Measurements from ENCODE around the gene TPSB2. TPM values are rescaled to one million over a fixed set of nuclear protein-coding genes. Genes with fewer than 3 reads are reported as not detected.
"Not testable (repeated sequence)": the region's sequence is repeated elsewhere in the genome, so short reads cannot be mapped to it uniquely, and the experiment has no call there.

TPSB2 gene
- polyA plus RNA-seq, 1 experiment = not detected

DNA sequence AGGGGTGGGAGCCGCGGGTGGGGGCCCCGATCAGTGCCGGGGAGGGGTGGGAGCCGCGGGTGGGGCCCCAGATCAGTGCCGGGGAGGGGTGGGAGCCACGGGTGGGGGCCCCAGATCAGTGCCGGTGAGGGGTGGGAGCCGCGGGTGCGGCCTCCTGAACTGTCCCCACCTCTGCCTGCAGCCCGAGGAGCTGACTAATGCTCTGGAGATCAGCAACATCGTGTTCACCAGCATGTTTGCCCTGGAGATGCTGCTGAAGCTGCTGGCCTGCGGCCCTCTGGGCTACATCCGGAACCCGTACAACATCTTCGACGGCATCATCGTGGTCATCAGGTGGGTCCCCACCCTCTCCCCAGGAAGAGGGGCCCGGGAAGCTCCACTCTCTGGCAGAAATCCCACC is 25.1 kb downstream of the TPSB2 start:
- TF ChIP-seq, protein P1, sequence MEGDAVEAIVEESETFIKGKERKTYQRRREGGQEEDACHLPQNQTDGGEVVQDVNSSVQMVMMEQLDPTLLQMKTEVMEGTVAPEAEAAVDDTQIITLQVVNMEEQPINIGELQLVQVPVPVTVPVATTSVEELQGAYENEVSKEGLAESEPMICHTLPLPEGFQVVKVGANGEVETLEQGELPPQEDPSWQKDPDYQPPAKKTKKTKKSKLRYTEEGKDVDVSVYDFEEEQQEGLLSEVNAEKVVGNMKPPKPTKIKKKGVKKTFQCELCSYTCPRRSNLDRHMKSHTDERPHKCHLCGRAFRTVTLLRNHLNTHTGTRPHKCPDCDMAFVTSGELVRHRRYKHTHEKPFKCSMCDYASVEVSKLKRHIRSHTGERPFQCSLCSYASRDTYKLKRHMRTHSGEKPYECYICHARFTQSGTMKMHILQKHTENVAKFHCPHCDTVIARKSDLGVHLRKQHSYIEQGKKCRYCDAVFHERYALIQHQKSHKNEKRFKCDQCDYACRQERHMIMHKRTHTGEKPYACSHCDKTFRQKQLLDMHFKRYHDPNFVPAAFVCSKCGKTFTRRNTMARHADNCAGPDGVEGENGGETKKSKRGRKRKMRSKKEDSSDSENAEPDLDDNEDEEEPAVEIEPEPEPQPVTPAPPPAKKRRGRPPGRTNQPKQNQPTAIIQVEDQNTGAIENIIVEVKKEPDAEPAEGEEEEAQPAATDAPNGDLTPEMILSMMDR (IDR thresholded peaks at IDR 0.05; ENCODE audit: insufficient read depth, low read depth, low read length) = no peak
- CTCF ChIA-PET = interaction anchor here (0.9 kb wide), 1 partner anchor 9 kb away, joined by 3 read pairs; no protein-coding TSS in a partner anchor
- H3K27me3 ChIP-seq (ENCODE audit: control insufficient read depth, insufficient read depth, low read length) = no peaks in the 10 kb centered on the region
- H3K36me3 ChIP-seq (ENCODE audit: control insufficient read depth, insufficient read depth, low read length) = no peaks in the 10 kb centered on the region
- no peak overlapping the region for H3K4me3 ChIP-seq (ENCODE audit: low read depth, low read length)
- no peak for DNase-seq (ENCODE audit: low read depth)
- POLR2A ChIA-PET = no interaction called here

DNA sequence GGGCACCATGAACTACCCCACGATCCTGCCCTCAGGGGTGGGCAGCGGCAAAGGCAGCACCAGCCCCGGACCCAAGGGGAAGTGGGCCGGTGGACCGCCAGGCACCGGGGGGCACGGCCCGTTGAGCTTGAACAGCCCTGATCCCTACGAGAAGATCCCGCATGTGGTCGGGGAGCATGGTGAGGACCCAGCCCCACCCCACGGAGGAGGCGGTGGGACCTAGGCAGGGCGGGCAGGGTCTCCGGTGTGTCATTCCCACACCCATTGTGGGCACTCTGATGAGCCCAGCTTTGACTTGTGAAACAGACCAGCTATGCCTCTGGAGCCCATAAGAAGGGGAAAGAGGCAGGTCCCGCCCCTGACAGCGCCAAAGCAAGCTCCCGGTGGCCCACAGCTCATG is 27.7 kb downstream of the TPSB2 start:
- H3K36me3 ChIP-seq (ENCODE audit: control insufficient read depth, insufficient read depth, low read length) = no peaks in the 10 kb centered on the region
- CTCF ChIA-PET = no interaction called here
- TF ChIP-seq, protein P1 (IDR thresholded peaks at IDR 0.05; ENCODE audit: insufficient read depth, low read depth, low read length) = no peak
- DNase-seq (ENCODE audit: low read depth) = no peak
- POLR2A ChIA-PET = no interaction called here
- no peak overlapping the region for H3K4me3 ChIP-seq (ENCODE audit: low read depth, low read length)
- no peaks in the 10 kb centered on the region for H3K27me3 ChIP-seq (ENCODE audit: control insufficient read depth, insufficient read depth, low read length)

DNA sequence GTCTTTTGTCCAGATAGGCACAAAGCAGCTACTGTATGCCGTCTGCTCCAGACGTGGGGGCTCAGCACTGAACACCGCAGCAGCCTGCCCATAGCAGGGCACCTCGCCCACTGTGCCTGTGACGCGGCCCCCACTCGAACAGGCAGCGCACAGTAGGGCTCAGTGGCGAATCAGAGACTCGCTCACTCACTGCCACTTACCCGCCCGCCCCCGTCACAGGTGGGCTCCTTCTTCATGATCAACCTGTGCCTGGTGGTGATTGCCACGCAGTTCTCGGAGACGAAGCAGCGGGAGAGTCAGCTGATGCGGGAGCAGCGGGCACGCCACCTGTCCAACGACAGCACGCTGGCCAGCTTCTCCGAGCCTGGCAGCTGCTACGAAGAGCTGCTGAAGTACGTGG is 28.5 kb downstream of the TPSB2 start:
- Histone ChIP-seq H3K36me3 (ENCODE audit: control insufficient read depth, insufficient read depth, low read length) (no peaks in the 10 kb centered on the region), H3K27me3 (ENCODE audit: control insufficient read depth, insufficient read depth, low read length) (no peaks in the 10 kb centered on the region), H3K4me3 (ENCODE audit: low read depth, low read length) (no peak overlapping the region)
- ChIA-PET POLR2A (no interaction called here), CTCF (no interaction called here)
- DNase-seq (ENCODE audit: low read depth) = no peak
- TF ChIP-seq, protein P1 (IDR thresholded peaks at IDR 0.05; ENCODE audit: insufficient read depth, low read depth, low read length) = no peak

DNA sequence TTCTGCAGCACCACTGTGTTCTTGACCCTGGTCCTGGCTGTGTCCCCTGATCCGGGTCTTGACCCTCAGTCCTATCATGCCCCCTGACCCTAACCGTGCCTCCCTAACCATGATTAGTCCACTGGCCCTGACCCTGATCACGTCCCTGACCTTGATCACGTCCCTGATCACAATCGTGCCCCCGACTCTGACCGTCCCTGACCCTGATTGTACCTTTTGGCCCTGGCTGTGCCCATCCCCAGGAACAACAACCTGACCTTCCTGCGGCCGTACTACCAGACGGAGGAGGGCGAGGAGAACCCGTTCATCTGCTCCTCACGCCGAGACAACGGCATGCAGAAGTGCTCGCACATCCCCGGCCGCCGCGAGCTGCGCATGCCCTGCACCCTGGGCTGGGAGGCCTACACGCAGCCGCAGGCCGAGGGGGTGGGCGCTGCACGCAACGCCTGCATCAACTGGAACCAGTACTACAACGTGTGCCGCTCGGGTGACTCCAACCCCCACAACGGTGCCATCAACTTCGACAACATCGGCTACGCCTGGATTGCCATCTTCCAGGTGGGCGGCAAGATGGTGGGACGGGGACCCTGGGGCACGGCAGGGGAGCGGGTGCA is 29.9 kb downstream of the TPSB2 start:
- ChIA-PET CTCF (no interaction called here), POLR2A (no interaction called here)
- TF ChIP-seq, protein P1 (IDR thresholded peaks at IDR 0.05; ENCODE audit: insufficient read depth, low read depth, low read length) = no peak
- Histone ChIP-seq H3K4me3 (ENCODE audit: low read depth, low read length) (no peak overlapping the region), H3K36me3 (ENCODE audit: control insufficient read depth, insufficient read depth, low read length) (no peaks in the 10 kb centered on the region), H3K27me3 (ENCODE audit: control insufficient read depth, insufficient read depth, low read length) (no peaks in the 10 kb centered on the region)
- no peak for DNase-seq (ENCODE audit: low read depth)

DNA sequence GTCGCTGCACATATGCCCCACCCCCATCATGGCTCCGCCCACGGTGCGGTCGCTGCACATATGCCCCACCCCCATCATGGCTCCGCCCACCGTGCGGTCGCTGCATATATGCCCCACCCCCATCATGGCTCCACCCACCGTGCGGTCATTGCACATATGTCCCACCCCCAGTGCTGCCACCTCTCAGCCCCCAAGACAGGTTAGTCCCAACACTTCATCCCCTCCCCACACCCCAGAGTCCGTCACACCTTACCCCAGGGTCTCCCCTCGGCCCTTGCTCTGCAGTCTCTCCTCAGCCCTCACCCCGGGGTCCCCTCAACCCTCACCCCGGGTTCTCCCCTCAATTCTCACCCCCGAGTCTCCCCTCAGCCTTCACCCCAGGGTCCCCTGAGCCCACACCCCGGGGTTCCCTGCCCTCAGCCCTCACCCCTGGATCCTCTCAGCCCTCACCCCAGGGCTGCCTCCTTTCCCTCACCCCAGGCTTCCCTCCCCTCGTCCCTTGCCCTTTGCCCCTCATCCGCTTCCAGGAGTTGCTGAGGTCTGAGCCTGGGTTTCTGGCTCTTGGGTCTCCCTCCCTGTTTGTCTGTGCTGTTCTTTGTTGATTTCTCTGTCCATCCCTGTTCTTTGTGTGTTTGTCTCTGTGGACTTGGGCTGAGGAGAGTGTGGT is 30.5 kb downstream of the TPSB2 start:
- ChIA-PET POLR2A (no interaction called here), CTCF (interaction anchor here (0.6 kb wide), 1 partner anchor 94 kb away, joined by 4 read pairs; no protein-coding TSS in a partner anchor)
- Histone ChIP-seq H3K4me3 (ENCODE audit: low read depth, low read length) (no peak overlapping the region), H3K36me3 (ENCODE audit: control insufficient read depth, insufficient read depth, low read length) (no peaks in the 10 kb centered on the region), H3K27me3 (ENCODE audit: control insufficient read depth, insufficient read depth, low read length) (no peaks in the 10 kb centered on the region)
- TF ChIP-seq, protein P1 (IDR thresholded peaks at IDR 0.05; ENCODE audit: insufficient read depth, low read depth, low read length) = no peak
- no peak for DNase-seq (ENCODE audit: low read depth)

DNA sequence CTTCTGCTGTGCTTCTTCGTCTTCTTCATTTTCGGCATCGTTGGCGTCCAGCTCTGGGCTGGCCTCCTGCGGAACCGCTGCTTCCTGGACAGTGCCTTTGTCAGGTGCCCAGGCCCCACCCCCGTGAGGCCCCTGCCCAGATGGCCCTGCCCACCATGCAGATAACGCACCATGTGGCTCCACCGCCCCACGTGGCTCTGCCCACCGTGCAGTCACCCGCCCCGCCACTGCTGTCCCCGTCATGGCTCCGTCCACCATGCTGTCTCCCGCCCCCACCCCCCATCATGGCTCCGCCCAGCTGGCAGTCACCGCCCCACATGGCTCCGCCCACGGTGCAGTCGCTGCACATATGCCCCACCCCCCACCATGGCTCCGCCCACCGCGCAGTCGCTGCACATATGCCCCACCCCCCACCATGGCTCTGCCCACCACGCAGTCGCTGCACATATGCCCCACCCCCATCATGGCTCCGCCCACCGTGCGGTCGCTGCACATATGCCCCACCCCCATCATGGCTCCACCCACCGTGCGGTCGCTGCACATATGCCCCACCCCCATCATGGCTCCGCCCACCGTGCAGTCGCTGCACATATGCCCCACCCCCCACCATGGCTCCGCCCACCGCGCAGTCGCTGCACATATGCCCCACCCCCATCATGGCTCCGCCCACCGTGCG is 31.2 kb downstream of the TPSB2 start:
- POLR2A ChIA-PET; H3K4me3 ChIP-seq (ENCODE audit: low read depth, low read length); H3K27me3 ChIP-seq (ENCODE audit: control insufficient read depth, insufficient read depth, low read length); H3K36me3 ChIP-seq (ENCODE audit: control insufficient read depth, insufficient read depth, low read length); DNase-seq (ENCODE audit: low read depth): not testable (repeated sequence)
- CTCF ChIA-PET = interaction anchor here (0.6 kb wide), 1 partner anchor 94 kb away, joined by 4 read pairs; no protein-coding TSS in a partner anchor
